Measurements from ENCODE around the gene ANXA8. TPM values are rescaled to one million over a fixed set of nuclear protein-coding genes. Genes with fewer than 3 reads are reported as not detected.

Gene ANXA8
- total RNA-seq, 1 donor from 2014 or later: 15.0 TPM

- Histone ChIP-seq H3K27me3 (ENCODE audit: low read depth) (peaks cover 3% of the 10 kb centered on the region), H3K4me3 (no peak overlapping the region), H3K27ac (no peak overlapping the region), H3K4me1 (no peaks in the 10 kb centered on the region), H3K36me3 (no peaks in the 10 kb centered on the region), H3K9me3 (no peaks in the 10 kb centered on the region)
- ATAC-seq (no peak), DNase-seq (no peak)
- no peak for TF ChIP-seq CTCF (IDR thresholded peaks at IDR 0.05)
- intact Hi-C loops (cut with DNase I): no loop called here
Measured at GRCh38 chr10:47423476-47423875, 60.4 kb downstream of the ANXA8 start.

GRCh38 chr10:47421057-47421952 lies 62.6 kb downstream of the ANXA8 start:
- ATAC-seq (no peak), DNase-seq (no peak)
- intact Hi-C loops (cut with DNase I): no loop called here
- Histone ChIP-seq H3K36me3 (no peaks in the 10 kb centered on the region), H3K4me1 (no peaks in the 10 kb centered on the region), H3K27ac (no peak overlapping the region), H3K4me3 (no peak overlapping the region), H3K27me3 (ENCODE audit: low read depth) (peaks cover 3% of the 10 kb centered on the region), H3K9me3 (no peaks in the 10 kb centered on the region)
- TF ChIP-seq CTCF (IDR thresholded peaks at IDR 0.05): no peak

GRCh38 chr10:47420305-47421056 lies 63.4 kb downstream of the ANXA8 start:
- ATAC-seq (peak in 1 of 2 donors; percentile 24), DNase-seq (no peak)
- H3K36me3 ChIP-seq: no peaks in the 10 kb centered on the region
- no peak for TF ChIP-seq CTCF (IDR thresholded peaks at IDR 0.05)
- H3K4me1 ChIP-seq: no peaks in the 10 kb centered on the region
- H3K27me3 ChIP-seq (ENCODE audit: low read depth): peaks cover 3% of the 10 kb centered on the region
- no peak overlapping the region for H3K27ac ChIP-seq
- no peaks in the 10 kb centered on the region for H3K9me3 ChIP-seq
- H3K4me3 ChIP-seq: no peak overlapping the region
- intact Hi-C loops (cut with DNase I): no loop called here

GRCh38 chr10:47419421-47419820 lies 64.5 kb downstream of the ANXA8 start:
- H3K9me3 ChIP-seq: no peaks in the 10 kb centered on the region
- no peaks in the 10 kb centered on the region for H3K36me3 ChIP-seq
- H3K27ac ChIP-seq: no peak overlapping the region
- peaks cover 3% of the 10 kb centered on the region for H3K27me3 ChIP-seq (ENCODE audit: low read depth)
- TF ChIP-seq CTCF (IDR thresholded peaks at IDR 0.05): no peak
- intact Hi-C loops (cut with DNase I): no loop called here
- DNase-seq (no peak), ATAC-seq (peak in 1 of 2 donors; percentile 15)
- no peaks in the 10 kb centered on the region for H3K4me1 ChIP-seq
- H3K4me3 ChIP-seq: no peak overlapping the region

- no peak for DNase-seq
- ATAC-seq: no peak
- H3K27me3 ChIP-seq (ENCODE audit: low read depth): peaks cover 3% of the 10 kb centered on the region
- no peak for TF ChIP-seq CTCF (IDR thresholded peaks at IDR 0.05)
- no peak overlapping the region for H3K27ac ChIP-seq
- H3K4me3 ChIP-seq: no peak overlapping the region
- no peaks in the 10 kb centered on the region for H3K36me3 ChIP-seq
- H3K4me1 ChIP-seq: no peaks in the 10 kb centered on the region
- intact Hi-C loops (cut with DNase I): no loop called here
- H3K9me3 ChIP-seq: no peaks in the 10 kb centered on the region
Measured at GRCh38 chr10:47418966-47419365, 64.9 kb downstream of the ANXA8 start.

Data from lower lobe of right lung (tissue), 2 donors.